Gastroesophageal sphincter (tissue), 4 donors: ENCODE results near the gene CAPS2. TPM values are rescaled to one million over a fixed set of nuclear protein-coding genes. Genes with fewer than 3 reads are reported as not detected.
"Not testable (repeated sequence)": the region's sequence is repeated elsewhere in the genome, so short reads cannot be mapped to it uniquely, and the experiment has no call there.

Experiments used
- ATAC-seq: fragments of 150-250 bp; one replicate; pipeline ENCODE4 v1.9.1; 2016; ENCODE audit warnings: mild to moderate bottlenecking, moderate library complexity
- H3K27ac ChIP-seq, 4 donors: fragments of 200-600 bp; sonication (generic) in 3 of 4; 1 replicate in 3 of 4; 2 replicates in 1 of 4; pipeline ENCODE4 v1.5.1; 2016 to 2019
- H3K27me3 ChIP-seq: fragments of 200-600 bp; sonication (generic); one replicate; pipeline ENCODE4 v1.5.1; 2019
- H3K36me3 ChIP-seq, 2 donors: fragments of 200-600 bp; sonication (generic); one replicate each; pipeline ENCODE4 v1.5.1; 2019; ENCODE audit warnings: control low read depth in 1 of 2
- H3K4me1 ChIP-seq, 3 donors: fragments of 200-600 bp; sonication (generic); 1 replicate in 2 of 3; 2 replicates in 1 of 3; pipeline ENCODE4 v1.5.1; 2016 to 2019; ENCODE audit warnings: control low read depth in 2 of 3
- H3K4me3 ChIP-seq, 2 donors: fragments of 200-600 bp; sonication (generic); one replicate each; pipeline ENCODE4 v1.5.1; 2019; ENCODE audit warnings: mild to moderate bottlenecking in 1 of 2, moderate library complexity in 1 of 2
- H3K9me3 ChIP-seq, 3 donors: fragments of 200-600 bp; sonication (generic); one replicate each; pipeline ENCODE4 v1.5.1; 2017 to 2019; ENCODE audit warnings: control low read depth in 2 of 3
- CTCF ChIP-seq, 4 experiments: fragments of 200-600 bp in 2 of 4; fragments of 450-650 bp in 2 of 4; sonication (generic) in 1 of 4; IDR thresholded peaks; one replicate each; pipeline ENCODE4 v1.5.1; 2017 to 2019; ENCODE audit warnings: antibody characterized with exemption in 4 of 4, mild to moderate bottlenecking in 2 of 4, moderate library complexity in 2 of 4
- EP300 ChIP-seq: sonication (generic); formaldehyde crosslinking; IDR thresholded peaks from one replicate; pipeline ENCODE4 v1.6.1; 2017; ENCODE audit warnings: antibody characterized with exemption, mild to moderate bottlenecking
- POLR2A ChIP-seq, 2 donors: fragments of 450-650 bp; IDR thresholded peaks; one replicate each; pipeline ENCODE4 v1.6.1; 2017; ENCODE audit warnings: antibody characterized with exemption in 2 of 2, mild to moderate bottlenecking in 2 of 2, moderate library complexity in 1 of 2
- POLR2AphosphoS5 ChIP-seq: sonication (generic); formaldehyde crosslinking; IDR thresholded peaks from one replicate; pipeline ENCODE4 v1.6.1; 2017; ENCODE audit warnings: antibody characterized with exemption
- WGBS, 2 donors: methylation state at CpG; one replicate each; pipeline ENCODE4 v1.1.5; 2018; ENCODE audit warnings: low coverage in 1 of 2; 5-methylcytosine and 5-hydroxymethylcytosine counted together
- total RNA-seq, 4 donors: library from RNA; depleted of rRNA; stranded (reverse); fragments of >200 nt; gene quantifications; one replicate each; pipeline ENCODE4 v1.1.0, GENCODE V29; 2016

CAPS2 gene
- total RNA-seq, 4 donors from 2014 or later = 8.3 to 29.4 (median 11.9) TPM

GRCh38 chr12:75349946-75350345 lies 19.8 kb upstream of the CAPS2 start:
- TF ChIP-seq CTCF (IDR thresholded peaks at IDR 0.05) = no peak
- no peak for TF ChIP-seq EP300
- Histone ChIP-seq H3K36me3 (no peaks in the 10 kb centered on the region), H3K9me3 (peaks cover 0 to 7% (median 0%) of the 10 kb centered on the region in 3 donors), H3K4me3 (no peak overlapping the region), H3K27me3 (no peaks in the 10 kb centered on the region), H3K27ac (no peak overlapping the region), H3K4me1 (no peaks in the 10 kb centered on the region)
- 80 to 94% methylated on average over 3 of the region's 4 CpGs for WGBS, 2 donors
- ATAC-seq = no peak

- 90 to 94% methylated on average over 4 to 6 of the region's 6 CpGs for WGBS, 2 donors
- not testable (repeated sequence) for ATAC-seq, H3K9me3 ChIP-seq, H3K36me3 ChIP-seq, H3K4me3 ChIP-seq, H3K4me1 ChIP-seq, H3K27me3 ChIP-seq, H3K27ac ChIP-seq
These were observed 16.1 kb upstream of the CAPS2 start for GRCh38 chr12:75346215-75346614.

GRCh38 chr12:75345531-75345930 lies 15.4 kb upstream of the CAPS2 start:
- 67 to 82% methylated on average over 2 of the region's 2 CpGs for WGBS, 2 donors
- no peaks in the 10 kb centered on the region for H3K36me3 ChIP-seq
- no peak overlapping the region for H3K27ac ChIP-seq
- ATAC-seq = no peak
- no peak overlapping the region for H3K4me3 ChIP-seq
- H3K4me1 ChIP-seq = no peaks in the 10 kb centered on the region
- H3K27me3 ChIP-seq = no peaks in the 10 kb centered on the region
- H3K9me3 ChIP-seq = no peaks in the 10 kb centered on the region
- no peak for TF ChIP-seq CTCF (IDR thresholded peaks at IDR 0.05)
- no peak for TF ChIP-seq POLR2A (IDR thresholded peaks at IDR 0.05)
- TF ChIP-seq POLR2AphosphoS5 = no peak
- no peak for TF ChIP-seq EP300

GRCh38 chr12:75341873-75342272 lies 11.7 kb upstream of the CAPS2 start:
- no peaks in the 10 kb centered on the region for H3K36me3 ChIP-seq
- TF ChIP-seq EP300 (no peak), POLR2AphosphoS5 (no peak), POLR2A (IDR thresholded peaks at IDR 0.05) (no peak), CTCF (IDR thresholded peaks at IDR 0.05) (no peak)

GRCh38 chr12:75337905-75338304 lies 7.8 kb upstream of the CAPS2 start:
- ATAC-seq = no peak
- WGBS, 2 donors = 61 to 80% methylated on average over 1 of the region's 1 CpG
- no peak for TF ChIP-seq EP300
- no peak for TF ChIP-seq CTCF (IDR thresholded peaks at IDR 0.05)
- TF ChIP-seq POLR2AphosphoS5 = no peak
- TF ChIP-seq POLR2A (IDR thresholded peaks at IDR 0.05) = no peak
- Histone ChIP-seq H3K27ac (no peak overlapping the region), H3K4me3 (no peak overlapping the region), H3K36me3 (no peaks in the 10 kb centered on the region), H3K4me1 (peaks cover 0 to 11% (median 0%) of the 10 kb centered on the region in 3 donors), H3K27me3 (no peaks in the 10 kb centered on the region), H3K9me3 (no peaks in the 10 kb centered on the region)

More at GRCh38 chr12:75341873-75342272, 11.7 kb upstream of the CAPS2 start:
- no peak for ATAC-seq
- Histone ChIP-seq H3K27me3 (no peaks in the 10 kb centered on the region), H3K4me1 (no peaks in the 10 kb centered on the region), H3K9me3 (no peaks in the 10 kb centered on the region), H3K27ac (no peak overlapping the region), H3K4me3 (no peak overlapping the region)
- 83 to 88% methylated on average over 1 to 4 of the region's 5 CpGs for WGBS, 2 donors
